ENCODE data around the gene PABPN1L. TPM values are rescaled to one million over a fixed set of nuclear protein-coding genes. Genes with fewer than 3 reads are reported as not detected.

Gene PABPN1L
- total and polyA plus RNA-seq, 10 of the 15 experiments (the other 5 are each of a cell fraction or from before 2014, with no cell fraction given), result not detected

- TF ChIP-seq, protein P1, sequence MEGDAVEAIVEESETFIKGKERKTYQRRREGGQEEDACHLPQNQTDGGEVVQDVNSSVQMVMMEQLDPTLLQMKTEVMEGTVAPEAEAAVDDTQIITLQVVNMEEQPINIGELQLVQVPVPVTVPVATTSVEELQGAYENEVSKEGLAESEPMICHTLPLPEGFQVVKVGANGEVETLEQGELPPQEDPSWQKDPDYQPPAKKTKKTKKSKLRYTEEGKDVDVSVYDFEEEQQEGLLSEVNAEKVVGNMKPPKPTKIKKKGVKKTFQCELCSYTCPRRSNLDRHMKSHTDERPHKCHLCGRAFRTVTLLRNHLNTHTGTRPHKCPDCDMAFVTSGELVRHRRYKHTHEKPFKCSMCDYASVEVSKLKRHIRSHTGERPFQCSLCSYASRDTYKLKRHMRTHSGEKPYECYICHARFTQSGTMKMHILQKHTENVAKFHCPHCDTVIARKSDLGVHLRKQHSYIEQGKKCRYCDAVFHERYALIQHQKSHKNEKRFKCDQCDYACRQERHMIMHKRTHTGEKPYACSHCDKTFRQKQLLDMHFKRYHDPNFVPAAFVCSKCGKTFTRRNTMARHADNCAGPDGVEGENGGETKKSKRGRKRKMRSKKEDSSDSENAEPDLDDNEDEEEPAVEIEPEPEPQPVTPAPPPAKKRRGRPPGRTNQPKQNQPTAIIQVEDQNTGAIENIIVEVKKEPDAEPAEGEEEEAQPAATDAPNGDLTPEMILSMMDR (IDR thresholded peaks at IDR 0.05 in 2 of 3, conservative IDR thresholded peaks at IDR 0.05 in 1 of 3; ENCODE audit: control insufficient read depth in 2 of 3, extremely low read depth in 1 of 3, insufficient read depth in 1 of 3, low read depth in 3 of 3, low read length in 3 of 3), result peak; percentile 9 to 16 (median 14); a peak in 1 of 6 replicates
- no peak for TF ChIP-seq EP300 (IDR thresholded peaks at IDR 0.05; ENCODE audit: borderline replicate concordance in 1 of 2, control insufficient read depth in 1 of 2, low read depth in 2 of 2, low read length in 2 of 2)
- peak; percentile 65 for TF ChIP-seq ZBTB40 (IDR thresholded peaks at IDR 0.05; ENCODE audit: borderline replicate concordance)
- TF ChIP-seq, protein P2, sequence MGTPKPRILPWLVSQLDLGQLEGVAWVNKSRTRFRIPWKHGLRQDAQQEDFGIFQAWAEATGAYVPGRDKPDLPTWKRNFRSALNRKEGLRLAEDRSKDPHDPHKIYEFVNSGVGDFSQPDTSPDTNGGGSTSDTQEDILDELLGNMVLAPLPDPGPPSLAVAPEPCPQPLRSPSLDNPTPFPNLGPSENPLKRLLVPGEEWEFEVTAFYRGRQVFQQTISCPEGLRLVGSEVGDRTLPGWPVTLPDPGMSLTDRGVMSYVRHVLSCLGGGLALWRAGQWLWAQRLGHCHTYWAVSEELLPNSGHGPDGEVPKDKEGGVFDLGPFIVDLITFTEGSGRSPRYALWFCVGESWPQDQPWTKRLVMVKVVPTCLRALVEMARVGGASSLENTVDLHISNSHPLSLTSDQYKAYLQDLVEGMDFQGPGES (IDR thresholded peaks at IDR 0.05), result no peak
- TF ChIP-seq MTA3 (IDR thresholded peaks at IDR 0.05; ENCODE audit: borderline replicate concordance, low read length), result no peak
Observed at GRCh38 chr16:88844419-88845036, 21.9 kb downstream of the PABPN1L start (continued).
